PC-9 (cell line): ENCODE measurements around the gene HMGXB4.

Source experiments
- EZH2 ChIP-seq: fragments of 200-600 bp; sonication (generic); IDR thresholded peaks from 2 replicates; pipeline ENCODE4 v1.8.0; 2017; ENCODE audit warnings: antibody characterized with exemption, low read depth
- TF ChIP-seq, protein P1 (sequence below): fragments of 200-600 bp; sonication (generic); conservative IDR thresholded peaks from 2 replicates; pipeline ENCODE4 v1.6.1; 2017; ENCODE audit warnings: mixed run types, antibody characterized with exemption, mild to moderate bottlenecking, moderate library complexity

DNA sequence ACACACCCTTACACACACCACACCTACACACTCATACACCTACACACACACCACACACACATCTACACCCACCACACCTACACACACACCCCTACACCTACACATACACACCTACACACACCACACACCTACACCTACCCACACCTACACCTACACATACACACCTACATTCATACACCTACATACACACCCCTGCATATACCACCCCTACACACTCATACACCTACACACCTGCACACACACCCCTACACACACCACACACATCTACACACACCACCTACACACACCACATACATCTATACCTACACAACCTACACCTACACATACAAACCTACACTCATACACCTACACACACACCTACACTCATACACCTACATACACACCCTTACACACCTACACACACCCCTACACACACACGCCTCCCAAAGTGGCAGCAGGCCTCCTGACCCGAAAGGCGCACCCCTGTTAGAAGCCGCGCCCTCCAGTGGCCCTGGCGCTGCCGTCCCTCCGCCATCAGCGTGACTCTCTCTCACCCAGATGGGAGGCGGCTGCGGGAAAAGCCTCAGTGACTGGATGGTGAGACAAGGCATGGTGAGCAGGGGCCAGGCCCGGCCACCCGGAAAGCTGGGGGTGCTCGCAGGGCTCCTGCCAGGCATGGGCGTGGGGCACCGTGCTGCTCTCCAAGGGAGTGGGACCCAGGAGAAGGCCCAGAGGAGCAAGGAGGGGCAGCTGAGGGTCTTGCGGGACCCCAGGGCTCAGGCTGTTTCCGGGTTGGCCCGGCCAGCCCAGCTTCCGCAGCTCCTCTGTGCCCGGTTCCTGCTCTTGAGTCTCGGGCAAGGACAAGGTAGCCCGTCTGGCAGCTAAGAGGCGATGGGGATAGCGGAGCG is 86.6 kb downstream of the HMGXB4 start:
- TF ChIP-seq, protein P1, sequence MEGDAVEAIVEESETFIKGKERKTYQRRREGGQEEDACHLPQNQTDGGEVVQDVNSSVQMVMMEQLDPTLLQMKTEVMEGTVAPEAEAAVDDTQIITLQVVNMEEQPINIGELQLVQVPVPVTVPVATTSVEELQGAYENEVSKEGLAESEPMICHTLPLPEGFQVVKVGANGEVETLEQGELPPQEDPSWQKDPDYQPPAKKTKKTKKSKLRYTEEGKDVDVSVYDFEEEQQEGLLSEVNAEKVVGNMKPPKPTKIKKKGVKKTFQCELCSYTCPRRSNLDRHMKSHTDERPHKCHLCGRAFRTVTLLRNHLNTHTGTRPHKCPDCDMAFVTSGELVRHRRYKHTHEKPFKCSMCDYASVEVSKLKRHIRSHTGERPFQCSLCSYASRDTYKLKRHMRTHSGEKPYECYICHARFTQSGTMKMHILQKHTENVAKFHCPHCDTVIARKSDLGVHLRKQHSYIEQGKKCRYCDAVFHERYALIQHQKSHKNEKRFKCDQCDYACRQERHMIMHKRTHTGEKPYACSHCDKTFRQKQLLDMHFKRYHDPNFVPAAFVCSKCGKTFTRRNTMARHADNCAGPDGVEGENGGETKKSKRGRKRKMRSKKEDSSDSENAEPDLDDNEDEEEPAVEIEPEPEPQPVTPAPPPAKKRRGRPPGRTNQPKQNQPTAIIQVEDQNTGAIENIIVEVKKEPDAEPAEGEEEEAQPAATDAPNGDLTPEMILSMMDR, result no peak
- TF ChIP-seq EZH2, result no peak
